Activated CD8-positive, alpha-beta memory T cell treated with anti-CD3 and anti-CD28 coated beads, Interleukin-2, amount 10 ng/mL, durations not matched to agents 7 days and 5 days (primary cell): ENCODE data around the gene METTL14. TPM values are rescaled to one million over a fixed set of nuclear protein-coding genes. Genes with fewer than 3 reads are reported as not detected.
"Not testable (repeated sequence)": the region's sequence is repeated elsewhere in the genome, so short reads cannot be mapped to it uniquely, and the experiment has no call there.

Source experiments
- ATAC-seq: fragments of 150-1000 bp; cut with Tn5 transposase; one replicate; pipeline ENCODE4 v1.10.0; 2021; ENCODE audit warnings: moderate library complexity
- CTCF ChIA-PET: fragments of 350-600 bp; sonication (Branson Sonifier 250); formaldehyde crosslinking; loops from one replicate; lab custom pipeline; 2021; ENCODE audit warnings: antibody characterized with exemption; lab: Charles Lee
- DNase-seq: peaks from one replicate; pipeline ENCODE4 v3.0.0-alpha.2; 2020
- H3K27ac Mint-ChIP-seq: one replicate; pipeline ENCODE4 v1.8.0; 2021; ENCODE audit warnings: mild to moderate bottlenecking, mixed read lengths
- H3K27me3 Mint-ChIP-seq: one replicate; pipeline ENCODE4 v1.8.0; 2021; ENCODE audit warnings: mixed read lengths
- H3K36me3 Mint-ChIP-seq: one replicate; pipeline ENCODE4 v1.8.0; 2021; ENCODE audit warnings: mild to moderate bottlenecking, mixed read lengths
- H3K4me1 Mint-ChIP-seq: one replicate; pipeline ENCODE4 v1.8.0; 2021; ENCODE audit warnings: mixed read lengths
- H3K4me3 Mint-ChIP-seq: one replicate; pipeline ENCODE4 v1.8.0; 2021; ENCODE audit warnings: mild to moderate bottlenecking, moderate library complexity, mixed read lengths
- H3K9me3 Mint-ChIP-seq: one replicate; pipeline ENCODE4 v1.8.0; 2022; ENCODE audit warnings: low read depth, mixed read lengths
- total RNA-seq, 2 experiments: library from RNA; stranded (reverse); gene quantifications; one replicate each; pipeline ENCODE4 v1.2.3, GENCODE V29; 2021

The METTL14 gene
- total RNA-seq: 10 to 100 TPM; 47.8 to 51.6 TPM

DNA sequence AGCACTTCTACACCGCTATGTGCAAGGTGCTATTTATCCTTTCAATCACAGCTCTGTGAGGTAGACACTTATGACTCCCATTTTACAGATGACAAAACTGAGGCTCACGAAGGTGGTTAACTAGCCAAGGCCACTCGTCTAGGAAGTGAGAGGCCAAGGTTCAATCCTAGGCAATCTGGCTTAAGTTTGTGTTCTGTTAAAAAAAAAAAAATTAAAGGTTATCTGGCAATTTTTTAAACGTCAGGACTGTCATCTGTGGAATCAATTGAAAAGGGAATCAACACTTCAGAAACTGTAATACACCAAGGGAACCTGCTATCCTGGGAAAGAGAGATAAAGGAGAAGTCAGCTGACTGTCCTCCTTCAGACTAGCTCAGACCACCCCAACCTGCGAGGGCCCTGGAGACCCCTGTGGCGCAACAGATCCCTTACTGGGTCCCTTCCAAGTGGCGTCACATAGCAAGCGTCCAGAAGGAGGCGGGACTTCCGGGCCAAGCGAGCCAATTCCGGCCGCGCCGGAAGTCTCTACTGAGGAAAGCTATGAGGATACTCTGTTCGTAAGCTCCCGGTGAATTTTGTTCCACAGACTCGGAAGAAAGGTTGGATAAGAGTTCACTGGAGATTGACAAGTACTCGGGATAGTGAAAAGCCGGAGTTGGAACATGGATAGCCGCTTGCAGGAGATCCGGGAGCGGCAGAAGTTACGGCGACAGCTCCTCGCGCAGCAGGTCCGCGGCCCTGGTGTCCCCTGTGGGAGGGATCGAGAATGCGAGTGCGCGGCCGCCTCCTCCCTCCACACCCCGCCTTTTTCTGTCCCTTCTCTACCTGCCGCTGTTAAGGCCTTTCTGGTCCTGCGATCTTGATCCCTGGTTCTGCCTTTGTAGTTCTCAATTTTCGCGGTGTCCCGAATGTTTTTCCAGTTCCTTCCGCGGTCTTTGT, at the start of gene METTL14:
TSS of gene METTL14 (plus strand) at position 520 of the 939 bp plus-strand sequence. CDS start at position 663, 143 bp downstream.
- Mint-ChIP-seq H3K4me1 (peaks cover 34% of the 10 kb centered on the region), H3K36me3 (peaks cover 8% of the 10 kb centered on the region), H3K27ac (peak within 1 kb of the TSS; percentile 94), H3K9me3 (no peaks in the 10 kb centered on the region), H3K27me3 (peaks cover 2% of the 10 kb centered on the region), H3K4me3 (peak within 1 kb of the TSS; percentile 99)
- CTCF ChIA-PET: interaction anchor here (0.7 to 0.9 kb wide), 3 partner anchors 9 to 944 kb away, joined by 3 read pairs; partner anchors contain the start of gene PDE5A
- ATAC-seq (peak; percentile 98), DNase-seq (peak; percentile 93)

GRCh38 chr4:118636126-118636525, 49.1 kb upstream of the METTL14 start:
- DNase-seq, H3K9me3 Mint-ChIP-seq, H3K4me1 Mint-ChIP-seq, CTCF ChIA-PET, H3K27ac Mint-ChIP-seq, H3K27me3 Mint-ChIP-seq, ATAC-seq, H3K4me3 Mint-ChIP-seq, H3K36me3 Mint-ChIP-seq: not testable (repeated sequence)

- H3K36me3 Mint-ChIP-seq, ATAC-seq, CTCF ChIA-PET, H3K27ac Mint-ChIP-seq, H3K4me3 Mint-ChIP-seq, H3K27me3 Mint-ChIP-seq, H3K9me3 Mint-ChIP-seq, H3K4me1 Mint-ChIP-seq: not testable (repeated sequence)
- DNase-seq: peak; percentile 49
Measured at GRCh38 chr4:118664665-118665064, 20.5 kb upstream of the METTL14 start.

GRCh38 chr4:118669220-118669619, 16.0 kb upstream of the METTL14 start:
- H3K27ac Mint-ChIP-seq, H3K4me1 Mint-ChIP-seq, ATAC-seq, CTCF ChIA-PET, H3K4me3 Mint-ChIP-seq, H3K27me3 Mint-ChIP-seq, H3K36me3 Mint-ChIP-seq, H3K9me3 Mint-ChIP-seq: not testable (repeated sequence)
- DNase-seq: peak; percentile 70

DNA sequence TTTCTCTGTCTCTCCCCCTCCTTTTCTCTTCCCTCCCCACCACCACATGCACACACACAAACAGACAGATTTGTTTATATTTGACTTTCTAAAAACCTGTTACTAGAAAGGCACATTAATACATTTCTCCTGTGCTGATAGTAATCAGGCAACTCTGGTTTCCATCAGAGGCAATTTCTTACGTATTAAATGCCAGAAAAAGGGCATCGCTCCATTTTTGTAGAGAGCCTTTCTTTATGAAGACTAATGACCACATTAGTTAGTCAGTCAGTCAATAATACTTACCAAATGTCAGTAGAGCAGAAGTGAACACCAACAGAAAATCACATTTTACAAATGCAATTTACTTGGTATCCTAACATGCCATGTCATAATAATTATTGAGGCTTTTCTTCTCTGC, 14.2 kb upstream of the METTL14 start:
- CTCF ChIA-PET, H3K4me3 Mint-ChIP-seq, H3K36me3 Mint-ChIP-seq, H3K27me3 Mint-ChIP-seq, ATAC-seq, H3K27ac Mint-ChIP-seq, DNase-seq, H3K9me3 Mint-ChIP-seq, H3K4me1 Mint-ChIP-seq: not testable (repeated sequence)

DNA sequence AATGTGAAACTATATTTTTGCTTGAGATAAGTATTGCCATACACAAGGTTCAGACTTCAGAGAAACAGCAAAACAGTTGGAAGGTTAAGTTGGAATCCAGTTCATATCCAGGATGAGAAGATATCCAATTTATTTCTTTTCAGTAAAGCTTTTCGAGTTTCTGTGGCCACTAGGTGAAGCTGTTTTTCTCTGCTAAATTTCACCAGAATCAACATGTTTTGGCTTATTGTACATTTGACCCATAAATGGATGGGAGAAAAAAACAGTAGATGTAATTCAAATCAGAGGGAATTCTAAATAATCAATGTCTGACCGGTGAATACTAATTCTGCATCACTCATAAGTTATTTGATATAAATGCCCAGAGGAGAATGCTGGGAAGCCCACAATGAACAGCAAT, 9.1 kb upstream of the METTL14 start:
- no peaks in the 10 kb centered on the region for H3K4me1 Mint-ChIP-seq
- DNase-seq: no peak
- H3K36me3 Mint-ChIP-seq: no peaks in the 10 kb centered on the region
- H3K27ac Mint-ChIP-seq: no peak overlapping the region
- no peak overlapping the region for H3K4me3 Mint-ChIP-seq
- no peaks in the 10 kb centered on the region for H3K9me3 Mint-ChIP-seq
- CTCF ChIA-PET: no interaction called here
- no peak for ATAC-seq
- no peaks in the 10 kb centered on the region for H3K27me3 Mint-ChIP-seq

DNA sequence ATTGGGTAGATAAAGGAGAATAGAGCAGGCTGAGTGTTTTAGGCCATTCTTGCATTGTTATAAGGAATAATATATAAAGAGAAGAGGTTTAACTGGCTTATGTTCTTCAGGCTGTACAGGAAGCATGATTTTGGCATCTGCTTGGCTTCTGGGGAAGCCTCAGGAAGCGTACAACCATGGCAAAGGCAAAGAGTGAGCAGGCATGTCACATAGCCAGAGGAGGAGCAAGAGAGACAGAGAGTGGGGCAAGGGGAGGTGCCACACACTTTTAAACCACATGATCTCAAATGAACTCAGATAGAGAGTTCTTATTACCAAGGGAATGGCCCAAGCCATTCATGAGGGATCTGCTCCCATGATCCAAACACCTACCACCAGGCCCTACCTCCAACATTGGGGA, 4.4 kb upstream of the METTL14 start:
- H3K4me3 Mint-ChIP-seq: no peak overlapping the region
- H3K36me3 Mint-ChIP-seq: no peaks in the 10 kb centered on the region
- peaks cover 2% of the 10 kb centered on the region for H3K27me3 Mint-ChIP-seq
- H3K9me3 Mint-ChIP-seq: no peaks in the 10 kb centered on the region
- ATAC-seq (no peak), DNase-seq (no peak)
- CTCF ChIA-PET: no interaction called here
- peaks cover 15% of the 10 kb centered on the region for H3K4me1 Mint-ChIP-seq
- H3K27ac Mint-ChIP-seq: no peak overlapping the region

- DNase-seq (no peak), ATAC-seq (no peak)
- no peaks in the 10 kb centered on the region for H3K9me3 Mint-ChIP-seq
- peaks cover 2% of the 10 kb centered on the region for H3K27me3 Mint-ChIP-seq
- peaks cover 34% of the 10 kb centered on the region for H3K4me1 Mint-ChIP-seq
- H3K27ac Mint-ChIP-seq: no peak overlapping the region
- CTCF ChIA-PET: no interaction called here
- H3K4me3 Mint-ChIP-seq: no peak overlapping the region
- H3K36me3 Mint-ChIP-seq: peaks cover 4% of the 10 kb centered on the region
Measured at GRCh38 chr4:118682928-118683327, 2.3 kb upstream of the METTL14 start.

DNA sequence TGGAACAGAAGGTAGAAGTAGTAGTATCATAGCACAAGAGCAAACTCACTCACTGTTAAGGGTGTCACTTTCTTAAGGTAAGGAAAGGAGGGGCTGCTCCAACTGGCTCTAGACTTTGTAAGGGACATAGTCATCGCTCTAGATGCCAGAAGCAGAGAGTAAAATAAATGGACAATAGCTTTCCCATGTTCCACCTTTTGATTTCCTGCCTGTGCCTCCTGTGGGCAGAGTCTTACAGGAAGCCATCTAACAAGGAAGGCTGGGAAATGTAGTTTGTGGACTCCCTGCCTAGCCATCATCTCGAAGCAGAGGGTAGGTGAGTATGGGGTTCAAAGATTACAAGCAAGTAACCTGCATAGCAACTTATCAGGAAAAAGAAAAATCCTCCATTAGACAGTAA, 1.7 kb upstream of the METTL14 start:
- CTCF ChIA-PET: no interaction called here
- H3K27ac Mint-ChIP-seq: no peak overlapping the region
- peaks cover 34% of the 10 kb centered on the region for H3K4me1 Mint-ChIP-seq
- peaks cover 5% of the 10 kb centered on the region for H3K36me3 Mint-ChIP-seq
- H3K4me3 Mint-ChIP-seq: no peak overlapping the region
- ATAC-seq: no peak
- DNase-seq: no peak
- peaks cover 2% of the 10 kb centered on the region for H3K27me3 Mint-ChIP-seq
- no peaks in the 10 kb centered on the region for H3K9me3 Mint-ChIP-seq

GRCh38 chr4:118703118-118703517, 17.9 kb downstream of the METTL14 start:
- Mint-ChIP-seq H3K36me3 (peaks cover 31% of the 10 kb centered on the region), H3K27me3 (no peaks in the 10 kb centered on the region), H3K4me1 (no peaks in the 10 kb centered on the region), H3K4me3 (no peak overlapping the region), H3K27ac (no peak overlapping the region), H3K9me3 (no peaks in the 10 kb centered on the region)
- CTCF ChIA-PET: no interaction called here
- no peak for DNase-seq
- no peak for ATAC-seq

GRCh38 chr4:118711052-118711451, 25.9 kb downstream of the METTL14 start:
- Mint-ChIP-seq H3K9me3 (no peaks in the 10 kb centered on the region), H3K4me1 (peaks cover 8% of the 10 kb centered on the region), H3K27ac (no peak overlapping the region), H3K4me3 (no peak overlapping the region), H3K27me3 (no peaks in the 10 kb centered on the region), H3K36me3 (peaks cover 29% of the 10 kb centered on the region)
- ATAC-seq: no peak
- CTCF ChIA-PET: interaction anchor here (1.0 kb wide), 1 partner anchor 16 kb away, joined by 3 read pairs; no protein-coding TSS in a partner anchor
- DNase-seq: no peak

- Mint-ChIP-seq H3K27ac (no peak overlapping the region), H3K4me3 (no peak overlapping the region), H3K9me3 (no peaks in the 10 kb centered on the region), H3K4me1 (peaks cover 8% of the 10 kb centered on the region), H3K27me3 (no peaks in the 10 kb centered on the region), H3K36me3 (peaks cover 25% of the 10 kb centered on the region)
- CTCF ChIA-PET: no interaction called here
- DNase-seq (no peak), ATAC-seq (peak; percentile 20)
Measured at GRCh38 chr4:118712872-118713271, 27.7 kb downstream of the METTL14 start.

- Mint-ChIP-seq H3K36me3 (peaks cover 22% of the 10 kb centered on the region), H3K4me3 (no peak overlapping the region), H3K4me1 (peaks cover 8% of the 10 kb centered on the region), H3K27ac (no peak overlapping the region), H3K9me3 (no peaks in the 10 kb centered on the region), H3K27me3 (no peaks in the 10 kb centered on the region)
- no peak for DNase-seq
- CTCF ChIA-PET: no interaction called here
- ATAC-seq: no peak
Measured at GRCh38 chr4:118714682-118715081, 29.5 kb downstream of the METTL14 start.

DNA sequence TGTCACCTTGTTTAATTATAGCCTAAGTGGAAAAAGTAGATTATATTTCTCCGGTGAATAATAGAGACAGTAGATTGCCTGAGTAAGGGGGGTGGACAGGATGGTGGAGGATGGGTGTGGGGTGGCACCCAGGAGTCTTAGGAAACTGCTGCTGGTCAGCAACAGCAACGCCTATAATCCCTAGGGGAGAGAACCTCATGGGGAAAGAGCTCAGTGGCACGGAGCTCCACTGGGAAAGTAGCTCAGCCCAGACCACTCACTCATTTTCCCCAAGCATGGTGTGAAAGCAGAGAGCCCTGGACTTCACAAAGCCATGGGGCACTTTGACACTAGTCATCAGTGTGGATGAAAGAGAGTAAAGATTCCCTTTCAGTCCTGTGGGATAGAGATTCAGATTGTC, 31.1 kb downstream of the METTL14 start:
- Mint-ChIP-seq H3K9me3 (no peaks in the 10 kb centered on the region), H3K4me1 (peaks cover 8% of the 10 kb centered on the region), H3K4me3 (no peak overlapping the region), H3K36me3 (peaks cover 16% of the 10 kb centered on the region), H3K27ac (no peak overlapping the region), H3K27me3 (no peaks in the 10 kb centered on the region)
- CTCF ChIA-PET: no interaction called here
- DNase-seq (no peak), ATAC-seq (no peak)
